Natural killer cell (primary cell): ENCODE measurements around the gene HDAC1. TPM values are rescaled to one million over a fixed set of nuclear protein-coding genes. Genes with fewer than 3 reads are reported as not detected.

Experiments
- ATAC-seq, 3 donors: fragments of 150-1000 bp in 2 of 3; fragments of 200-7000 bp in 1 of 3; cut with Tn5 transposase; 1 replicate in 1 of 3; 2 replicates in 2 of 3; pipeline ENCODE4 v1.10.0; 2021; ENCODE audit warnings: mild to moderate bottlenecking in 2 of 3, moderate library complexity in 2 of 3
- DNase-seq, 2 donors: peaks; one replicate each; pipeline versions ENCODE4 v3.0.0 to v3.0.0-alpha.2; 2013 to 2021; ENCODE audit warnings: mixed read lengths in 1 of 2
- H3K27ac ChIP-seq: one replicate; pipeline ENCODE4 v1.5.1; 2013; ENCODE audit warnings: mild to moderate bottlenecking, low read length
- H3K27me3 ChIP-seq: one replicate; pipeline ENCODE4 v1.6.1; 2013; ENCODE audit warnings: low read length; ENCODE audit not compliant: control insufficient read depth, insufficient read depth
- H3K36me3 ChIP-seq: one replicate; pipeline ENCODE4 v1.6.1; 2013; ENCODE audit warnings: low read length; ENCODE audit not compliant: control insufficient read depth, insufficient read depth
- H3K4me1 ChIP-seq: one replicate; pipeline ENCODE4 v1.6.1; 2013; ENCODE audit warnings: low read length; ENCODE audit not compliant: control insufficient read depth, insufficient read depth
- H3K4me3 ChIP-seq: one replicate; pipeline ENCODE4 v1.5.1; 2013; ENCODE audit warnings: low read length
- H3K9me3 ChIP-seq: one replicate; pipeline ENCODE4 v1.6.1; 2013; ENCODE audit warnings: low read length; ENCODE audit not compliant: control insufficient read depth, insufficient read depth
- H3K27ac Mint-ChIP-seq, 2 donors: one replicate each; pipeline ENCODE4 v1.8.0; 2022; ENCODE audit warnings: mild to moderate bottlenecking in 2 of 2, mixed read lengths in 2 of 2, moderate library complexity in 1 of 2
- H3K27me3 Mint-ChIP-seq, 2 donors: one replicate each; pipeline ENCODE4 v1.8.0; 2022; ENCODE audit warnings: low read depth in 2 of 2, mixed read lengths in 2 of 2
- H3K36me3 Mint-ChIP-seq: one replicate; pipeline ENCODE4 v1.8.0; 2022; ENCODE audit warnings: mixed read lengths
- H3K4me1 Mint-ChIP-seq, 2 donors: one replicate each; pipeline ENCODE4 v1.8.0; 2022; ENCODE audit warnings: mixed read lengths in 2 of 2
- H3K4me3 Mint-ChIP-seq: one replicate; pipeline ENCODE4 v1.8.0; 2022; ENCODE audit warnings: mild to moderate bottlenecking, moderate library complexity, mixed read lengths
- H3K9me3 Mint-ChIP-seq, 2 donors: one replicate each; pipeline ENCODE4 v1.8.0; 2022; ENCODE audit warnings: mixed read lengths in 2 of 2
- WGBS: methylation state at CpG from one replicate; pipeline ENCODE4 v1.1.7; 2013; ENCODE audit warnings: missing lambda C conversion rate; ENCODE audit not compliant: insufficient coverage; 5-methylcytosine and 5-hydroxymethylcytosine counted together
- intact Hi-C: fragments of 100-400 bp; cut with micrococcal nuclease; formaldehyde crosslinking; loops from one replicate; pipeline ENCODE4 v1.14.2; 2022
- total RNA-seq, 4 donors: library from RNA; stranded (reverse); fragments of 120-200 nt in 1 of 4; gene quantifications; one replicate each; pipeline versions ENCODE4 v1.2.3 to v1.2.4, GENCODE V29; 2013 to 2022
- TF ChIP-seq, protein P1 (sequence below): fragments of 200-600 bp; IDR thresholded peaks from one replicate; pipeline ENCODE4 v1.8.0; 2022; ENCODE audit warnings: antibody characterized with exemption

Gene HDAC1
- total RNA-seq, 3 donors from 2014 or later (not counting 1 experiment from before 2014, with no cell fraction given), result 110 to 133 (median 125) TPM

DNA sequence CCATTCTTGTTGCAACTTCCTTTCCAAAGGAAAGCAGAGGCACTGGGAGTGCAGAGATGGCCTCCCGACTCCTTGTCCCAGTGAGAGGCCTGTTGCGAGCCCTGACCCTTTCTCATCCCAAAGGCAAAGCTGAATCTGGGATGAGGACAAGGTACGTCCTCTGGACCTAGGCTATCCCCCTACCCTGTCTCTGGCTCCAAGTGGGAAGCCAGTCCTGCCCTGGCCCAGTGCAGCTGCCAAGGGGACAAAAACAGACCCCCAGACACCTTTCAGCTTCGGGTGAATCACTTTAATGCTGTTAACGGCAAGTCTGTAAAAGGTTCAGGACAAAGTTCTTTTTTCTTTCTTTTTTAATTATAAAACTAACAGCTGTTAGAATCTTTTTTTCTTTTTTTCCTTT, 73.0 kb downstream of the HDAC1 start:
- Mint-ChIP-seq H3K4me3 (no peak overlapping the region), H3K27me3 (peaks cover 5 to 6% of the 10 kb centered on the region in 2 donors), H3K9me3 (no peaks in the 10 kb centered on the region), H3K36me3 (no peaks in the 10 kb centered on the region), H3K4me1 (peaks cover 19 to 20% of the 10 kb centered on the region in 2 donors), H3K27ac (no peak overlapping the region)
- H3K36me3 ChIP-seq, result peaks cover 51% of the 10 kb centered on the region
- WGBS, result over 99% methylated on average over 5 of the region's 5 CpGs
- TF ChIP-seq, protein P1, sequence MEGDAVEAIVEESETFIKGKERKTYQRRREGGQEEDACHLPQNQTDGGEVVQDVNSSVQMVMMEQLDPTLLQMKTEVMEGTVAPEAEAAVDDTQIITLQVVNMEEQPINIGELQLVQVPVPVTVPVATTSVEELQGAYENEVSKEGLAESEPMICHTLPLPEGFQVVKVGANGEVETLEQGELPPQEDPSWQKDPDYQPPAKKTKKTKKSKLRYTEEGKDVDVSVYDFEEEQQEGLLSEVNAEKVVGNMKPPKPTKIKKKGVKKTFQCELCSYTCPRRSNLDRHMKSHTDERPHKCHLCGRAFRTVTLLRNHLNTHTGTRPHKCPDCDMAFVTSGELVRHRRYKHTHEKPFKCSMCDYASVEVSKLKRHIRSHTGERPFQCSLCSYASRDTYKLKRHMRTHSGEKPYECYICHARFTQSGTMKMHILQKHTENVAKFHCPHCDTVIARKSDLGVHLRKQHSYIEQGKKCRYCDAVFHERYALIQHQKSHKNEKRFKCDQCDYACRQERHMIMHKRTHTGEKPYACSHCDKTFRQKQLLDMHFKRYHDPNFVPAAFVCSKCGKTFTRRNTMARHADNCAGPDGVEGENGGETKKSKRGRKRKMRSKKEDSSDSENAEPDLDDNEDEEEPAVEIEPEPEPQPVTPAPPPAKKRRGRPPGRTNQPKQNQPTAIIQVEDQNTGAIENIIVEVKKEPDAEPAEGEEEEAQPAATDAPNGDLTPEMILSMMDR, result no peak
- ATAC-seq (no peak), DNase-seq (no peak)
- H3K27me3 ChIP-seq, result no peaks in the 10 kb centered on the region
- H3K4me3 ChIP-seq, result no peak overlapping the region
- no peak overlapping the region for H3K27ac ChIP-seq
- intact Hi-C loops, result no loop called here
- peaks cover 11% of the 10 kb centered on the region for H3K4me1 ChIP-seq
- no peaks in the 10 kb centered on the region for H3K9me3 ChIP-seq

DNA sequence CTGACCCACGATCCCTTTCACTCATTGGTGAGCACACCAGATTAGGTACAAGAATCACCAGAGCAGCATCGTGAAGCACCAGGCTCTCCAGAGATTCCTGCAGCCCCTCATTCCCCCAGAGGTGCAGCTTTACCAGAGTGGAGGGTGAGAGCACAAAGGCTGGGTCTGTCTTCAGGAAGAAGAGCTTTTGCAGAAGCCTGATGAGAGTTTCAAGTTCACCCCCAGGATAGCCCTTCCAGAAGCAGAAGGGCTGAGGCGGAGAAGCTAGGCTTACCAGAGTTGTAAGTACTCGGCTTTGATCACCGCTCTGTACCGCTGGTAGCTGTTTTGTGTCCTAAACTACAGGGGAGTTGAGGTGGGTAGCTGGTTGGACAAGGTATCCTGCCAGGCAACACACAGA, 73.6 kb downstream of the HDAC1 start:
- TF ChIP-seq, protein P1, result no peak
- H3K27me3 ChIP-seq, result no peaks in the 10 kb centered on the region
- 90% methylated on average over 6 of the region's 6 CpGs for WGBS
- no peaks in the 10 kb centered on the region for H3K36me3 Mint-ChIP-seq
- H3K9me3 ChIP-seq, result no peaks in the 10 kb centered on the region
- intact Hi-C loops, result no loop called here
- peaks cover 12 to 14% of the 10 kb centered on the region in 2 donors for H3K4me1 Mint-ChIP-seq
- H3K4me1 ChIP-seq, result peaks cover 5% of the 10 kb centered on the region
- DNase-seq (no peak), ATAC-seq (no peak)
- H3K27ac ChIP-seq, result no peak overlapping the region
- no peak overlapping the region for H3K4me3 ChIP-seq
- no peak overlapping the region for H3K27ac Mint-ChIP-seq
- H3K4me3 Mint-ChIP-seq, result no peak overlapping the region
- peaks cover 51% of the 10 kb centered on the region for H3K36me3 ChIP-seq
- peaks cover 5 to 6% of the 10 kb centered on the region in 2 donors for H3K27me3 Mint-ChIP-seq
- H3K9me3 Mint-ChIP-seq, result no peaks in the 10 kb centered on the region

DNA sequence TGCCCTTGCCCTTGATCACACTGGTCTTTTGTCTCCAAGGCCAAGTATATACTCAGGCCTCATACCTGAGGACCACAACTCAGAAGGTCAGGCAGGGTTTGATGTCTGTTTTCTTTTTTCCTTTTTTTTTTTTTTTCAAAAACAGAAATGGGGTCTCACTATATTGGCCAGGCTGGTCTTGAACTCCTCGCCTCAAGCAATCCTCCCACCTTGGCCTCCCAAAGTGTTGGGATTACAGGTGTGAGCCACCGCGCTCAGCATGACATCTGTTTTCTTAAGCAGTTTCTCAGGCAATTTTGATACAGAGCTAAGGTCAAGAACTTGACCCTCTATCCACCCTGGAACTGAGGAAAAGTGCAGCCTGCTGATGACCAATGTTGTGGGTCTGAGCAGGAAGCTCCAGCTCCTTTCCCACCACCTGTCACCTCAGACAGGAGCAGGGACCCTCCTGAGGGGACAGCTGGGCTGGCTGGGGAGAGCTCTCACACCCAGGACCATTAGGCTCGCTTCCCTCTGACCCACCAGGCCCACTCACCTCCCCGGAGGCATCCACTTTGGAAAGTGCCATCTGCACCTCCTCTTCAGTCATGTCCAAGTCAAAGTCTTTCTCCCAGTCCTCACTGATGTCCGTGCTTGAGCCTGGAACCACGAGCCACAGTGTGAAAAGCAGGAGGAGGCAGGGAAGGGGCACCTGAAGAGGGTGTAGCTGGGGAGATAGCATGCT, 76.2 kb downstream of the HDAC1 start:
- H3K27ac ChIP-seq, result no peak overlapping the region
- H3K4me3 ChIP-seq, result no peak overlapping the region
- H3K4me1 Mint-ChIP-seq, result peaks cover 12 to 17% of the 10 kb centered on the region in 2 donors
- DNase-seq (no peak), ATAC-seq (no peak)
- no peaks in the 10 kb centered on the region for H3K36me3 Mint-ChIP-seq
- peaks cover 13% of the 10 kb centered on the region for H3K4me1 ChIP-seq
- intact Hi-C loops, result no loop called here
- 97% methylated on average over 7 of the region's 7 CpGs for WGBS
- TF ChIP-seq, protein P1, result no peak
- no peak overlapping the region for H3K27ac Mint-ChIP-seq
- no peaks in the 10 kb centered on the region for H3K27me3 ChIP-seq
- H3K36me3 ChIP-seq, result peaks cover 53% of the 10 kb centered on the region
- H3K9me3 ChIP-seq, result no peaks in the 10 kb centered on the region
- H3K4me3 Mint-ChIP-seq, result no peak overlapping the region
- H3K27me3 Mint-ChIP-seq, result no peaks in the 10 kb centered on the region
- no peaks in the 10 kb centered on the region for H3K9me3 Mint-ChIP-seq
